COLO668 (cell line): ENCODE results near the gene BICD2.
A peak's percentile ranks its signal among the peaks of the same experiment; 100 is the strongest.
"Not testable (repeated sequence)": the region's sequence is repeated elsewhere in the genome, so short reads cannot be mapped to it uniquely, and the experiment has no call there.

Experiments
- DNase-seq: peaks from one replicate; lab custom pipeline; 2025; ENCODE audit not compliant: unreplicated experiment; lab: John Stamatoyannopoulos, UW

The BICD2 gene

GRCh38 chr9:92771309-92771708 lies 6.7 kb upstream of the BICD2 start:
- DNase-seq = no peak

- DNase-seq = peak; percentile 51
These were observed 5.8 kb upstream of the BICD2 start for GRCh38 chr9:92770360-92770995.

GRCh38 chr9:92769990-92770359 lies 5.3 kb upstream of the BICD2 start:
- DNase-seq = no peak

DNA sequence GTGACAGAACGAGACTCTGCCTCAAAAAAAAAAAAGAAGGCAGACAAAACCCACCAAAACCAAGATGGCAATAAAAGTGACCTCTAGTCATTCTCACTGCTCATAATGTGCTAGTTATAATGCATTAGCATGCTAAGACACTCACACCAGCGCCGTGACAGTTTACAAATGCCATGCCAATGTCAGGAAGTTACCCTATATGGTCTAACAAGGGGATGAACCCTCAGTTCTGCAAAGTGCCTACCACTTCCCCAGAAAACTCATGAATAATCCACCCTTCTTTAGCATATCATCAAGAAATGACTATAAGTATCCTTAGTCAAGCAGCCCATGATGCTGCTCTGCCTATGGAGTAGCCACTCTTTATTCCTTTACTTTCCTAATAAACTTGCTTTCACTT lies 4.7 kb upstream of the BICD2 start:
- DNase-seq = no peak

- not testable (repeated sequence) for DNase-seq
These were observed 4.2 kb upstream of the BICD2 start for GRCh38 chr9:92768816-92769215.

DNA sequence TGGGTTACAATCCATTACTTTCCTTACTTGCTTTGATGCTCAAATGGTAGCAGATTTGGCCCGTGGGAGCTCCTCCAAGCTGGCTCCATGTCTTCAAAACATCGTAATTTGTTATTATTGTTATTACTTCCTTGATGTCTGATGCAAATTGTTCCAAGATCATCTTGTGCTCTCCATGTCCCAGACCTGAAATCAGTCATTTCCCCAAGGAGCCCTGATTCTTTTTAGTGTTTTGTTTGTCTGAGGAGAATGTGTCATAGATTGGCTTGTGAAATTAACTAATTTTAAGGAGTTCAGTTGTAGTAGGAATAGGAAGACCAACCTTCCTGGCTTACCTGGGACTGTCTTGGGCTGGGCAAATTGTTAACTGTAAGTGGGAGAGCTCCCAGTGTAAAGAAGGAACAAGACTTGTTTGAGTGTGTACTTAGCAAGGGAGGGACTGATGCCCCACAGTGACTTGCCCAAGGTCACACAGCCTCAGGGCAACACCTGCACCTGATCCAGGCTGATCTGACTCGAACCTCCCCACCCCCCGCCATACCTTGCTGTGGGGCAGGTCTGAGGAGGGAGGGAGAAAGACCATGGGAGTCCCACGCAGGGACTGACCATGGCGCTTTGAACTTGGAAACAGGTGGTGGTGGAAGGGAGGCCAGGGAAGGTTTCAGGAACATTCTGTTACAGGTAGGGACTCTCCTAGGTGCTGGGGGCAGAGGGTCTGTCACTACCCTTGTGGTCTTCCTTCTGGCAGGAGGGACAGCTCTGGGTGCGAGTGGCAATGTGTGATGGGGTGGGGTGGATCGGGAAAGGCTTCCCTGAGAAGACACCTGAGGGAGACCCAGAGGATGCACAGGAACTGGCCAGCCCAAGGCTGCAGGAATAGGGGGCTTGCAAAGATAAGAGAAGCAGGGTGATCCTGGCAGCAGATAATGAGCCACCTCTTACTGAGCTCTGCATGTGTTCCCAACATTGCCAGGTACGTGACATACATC lies 2.7 kb upstream of the BICD2 start:
- DNase-seq = no peak

GRCh38 chr9:92764988-92765936 lies 629 bp upstream of the BICD2 start:
- peak; percentile 99 for DNase-seq

GRCh38 chr9:92763721-92764380 lies 782 bp downstream of the BICD2 start:
- DNase-seq = peak; percentile 46

DNA sequence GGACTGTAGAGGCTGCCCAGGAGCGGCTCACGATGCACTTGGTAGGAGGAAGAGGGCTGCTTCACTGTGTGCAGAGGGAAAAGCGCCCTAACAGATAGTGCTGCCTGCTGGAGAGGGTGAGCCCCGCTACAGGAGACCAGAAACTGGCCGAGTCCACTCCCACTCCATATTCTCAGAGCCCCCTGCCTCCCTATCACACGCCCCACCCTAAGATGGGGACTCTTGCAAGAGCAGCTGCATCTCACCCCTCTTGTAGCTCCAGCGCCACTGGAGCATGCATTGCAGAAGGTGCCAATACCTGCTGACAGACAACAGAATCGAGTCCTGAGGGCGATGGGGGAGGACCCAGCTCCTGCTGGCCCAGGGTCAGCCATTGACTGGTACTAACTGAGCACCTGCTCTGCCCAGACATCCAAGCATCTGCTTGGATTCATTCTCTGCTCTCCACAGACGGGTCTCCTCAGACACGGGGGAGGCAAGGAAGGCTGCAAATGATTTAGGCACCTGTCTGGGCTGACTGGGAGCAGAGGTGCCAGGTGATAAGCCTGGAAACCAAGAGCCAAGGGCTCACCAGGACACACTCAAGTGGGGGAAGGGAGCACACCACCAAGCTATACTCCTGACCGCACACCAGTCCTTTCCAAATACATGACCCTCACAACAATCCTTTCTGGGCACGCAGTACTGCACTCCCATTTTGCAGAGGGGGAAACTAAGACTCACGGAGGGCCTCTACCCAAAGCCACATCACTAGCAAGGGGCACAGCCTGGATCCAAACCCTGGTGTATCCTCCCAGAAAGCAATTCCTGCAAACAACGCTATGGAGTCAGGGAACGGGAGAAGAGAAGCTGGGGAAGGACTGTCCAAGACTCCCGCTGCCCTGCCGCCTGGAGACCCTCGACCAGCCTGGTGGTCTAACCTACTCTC lies 1.6 kb downstream of the BICD2 start:
- DNase-seq = peak; percentile 36

DNA sequence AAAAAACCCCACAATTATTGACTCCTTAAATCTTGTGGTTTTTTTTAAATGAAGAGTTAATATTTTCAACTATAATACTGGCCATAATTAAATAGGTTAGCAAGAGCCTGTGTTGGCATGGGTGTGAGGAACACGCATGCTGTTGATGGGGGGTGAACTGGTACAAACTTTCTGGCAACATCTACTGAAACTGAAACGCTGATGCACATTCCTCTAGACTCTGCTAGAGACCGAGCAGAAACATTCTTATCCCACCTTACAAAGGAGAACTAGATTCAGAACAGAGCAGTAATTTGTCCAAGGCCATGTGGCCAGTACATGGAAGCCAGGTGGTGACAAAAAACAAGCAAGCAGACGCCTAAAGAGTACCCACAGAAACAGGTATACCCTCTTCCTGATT lies 2.4 kb downstream of the BICD2 start:
- no peak for DNase-seq

GRCh38 chr9:92761686-92762085 lies 2.9 kb downstream of the BICD2 start:
- DNase-seq = no peak

DNA sequence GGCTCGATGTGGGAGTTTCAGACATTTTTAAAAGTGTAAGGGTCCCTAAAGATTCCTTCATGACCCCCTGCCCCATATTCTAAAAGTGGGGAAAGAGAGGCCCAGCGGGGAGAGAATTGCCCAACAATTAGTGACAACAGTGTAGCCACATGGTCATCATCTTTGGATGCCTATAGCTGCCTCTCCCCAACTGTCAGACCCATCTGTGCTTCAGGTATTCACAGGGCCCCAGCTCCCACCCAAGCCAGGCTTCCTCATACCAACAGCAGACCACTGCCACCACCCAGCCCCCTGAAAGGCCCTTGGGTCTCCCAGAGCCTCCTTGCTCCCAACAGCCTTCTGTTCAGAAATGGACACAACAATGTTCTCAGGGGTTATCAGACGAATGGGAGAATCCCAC lies 4.1 kb downstream of the BICD2 start:
- DNase-seq = no peak

- no peak for DNase-seq
These were observed 4.6 kb downstream of the BICD2 start for GRCh38 chr9:92760070-92760469.

- no peak for DNase-seq
These were observed 5.2 kb downstream of the BICD2 start for GRCh38 chr9:92759446-92759845.

DNA sequence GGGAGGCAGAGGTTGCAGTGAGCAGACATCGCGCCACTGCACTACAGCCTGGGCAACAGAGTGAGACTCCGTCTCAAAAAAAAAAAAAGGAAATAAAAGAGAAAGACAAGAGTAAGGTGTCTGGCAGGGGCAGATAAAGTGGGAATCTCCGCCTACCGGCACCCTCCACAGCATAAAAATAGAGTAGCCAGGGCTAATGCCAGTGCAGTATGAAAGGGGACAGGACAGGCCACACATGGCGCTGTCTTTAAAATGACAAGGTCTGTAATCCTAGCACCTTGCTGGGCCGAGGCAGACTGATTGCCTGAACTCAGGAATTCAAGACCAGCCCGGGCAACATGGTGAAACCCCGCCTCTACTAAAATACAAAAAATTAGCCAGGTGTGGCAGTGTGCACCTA lies 7.8 kb downstream of the BICD2 start:
- DNase-seq = no peak

- no peak for DNase-seq
These were observed 10.4 kb downstream of the BICD2 start for GRCh38 chr9:92754091-92754745.

DNA sequence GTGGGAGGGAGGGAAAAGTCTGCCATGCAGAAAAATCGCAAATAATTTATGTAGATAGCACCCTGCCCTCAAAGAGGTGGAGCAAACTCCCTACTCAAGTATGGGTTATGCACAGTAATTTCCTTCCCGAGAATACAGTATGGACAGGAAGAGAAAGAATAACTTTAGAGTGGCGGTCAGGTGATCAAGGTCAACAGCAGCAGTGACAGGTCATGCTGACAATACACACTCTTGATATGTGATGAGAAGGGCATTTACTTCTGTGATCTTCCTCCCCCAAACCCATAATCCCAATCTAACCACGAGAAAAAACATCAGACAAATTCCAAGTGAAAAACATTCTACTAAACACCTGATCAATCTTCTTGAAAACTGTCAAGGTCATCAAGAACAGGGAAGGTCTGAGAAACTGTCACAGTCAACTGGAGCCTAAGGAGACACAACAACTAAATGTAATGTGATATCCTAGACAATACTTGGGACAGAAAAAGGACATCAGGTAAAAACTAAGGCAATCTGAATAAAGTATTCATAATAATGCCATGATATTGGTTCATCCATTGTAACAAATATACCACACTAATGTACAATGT lies 11.7 kb downstream of the BICD2 start:
- DNase-seq = no peak

- no peak for DNase-seq
These were observed 14.7 kb downstream of the BICD2 start for GRCh38 chr9:92749934-92750315.
